Activated B cell treated with CpG ODN at 0.5 μM for 24 hours (primary cell): ENCODE measurements around the gene OR56B1. TPM values are rescaled to one million over a fixed set of nuclear protein-coding genes. Genes with fewer than 3 reads are reported as not detected.
A peak's percentile ranks its signal among the peaks of the same experiment; 100 is the strongest.
"Not testable (repeated sequence)": the region's sequence is repeated elsewhere in the genome, so short reads cannot be mapped to it uniquely, and the experiment has no call there.

Experiments used
- ATAC-seq: fragments of 200-7000 bp; cut with Tn5 transposase; one replicate; pipeline ENCODE4 v1.10.0; 2021; ENCODE audit warnings: low read depth, mild to moderate bottlenecking, moderate library complexity
- CTCF ChIA-PET: fragments of 350-600 bp; sonication (Branson Sonifier 250); formaldehyde crosslinking; loops from one replicate; lab custom pipeline; 2021; ENCODE audit warnings: antibody characterized with exemption; lab: Charles Lee
- POLR2A ChIA-PET: fragments of 350-600 bp; sonication (Branson Sonifier 250); formaldehyde crosslinking; loops from one replicate; lab custom pipeline; 2021; ENCODE audit warnings: antibody characterized with exemption; lab: Charles Lee
- DNase-seq: peaks from one replicate; pipeline ENCODE4 v3.0.0; 2022
- H3K27ac Mint-ChIP-seq: one replicate; pipeline ENCODE4 v1.8.0; 2020; ENCODE audit warnings: mixed read lengths
- H3K27me3 Mint-ChIP-seq: one replicate; pipeline ENCODE4 v1.8.0; 2021; ENCODE audit warnings: mixed read lengths
- H3K36me3 Mint-ChIP-seq: one replicate; pipeline ENCODE4 v1.8.0; 2021; ENCODE audit warnings: low read depth, mixed read lengths
- H3K4me1 Mint-ChIP-seq: one replicate; pipeline ENCODE4 v1.8.0; 2021; ENCODE audit warnings: mixed read lengths
- H3K4me3 Mint-ChIP-seq: one replicate; pipeline ENCODE4 v1.8.0; 2020; ENCODE audit warnings: mild to moderate bottlenecking, mixed read lengths
- H3K9me3 Mint-ChIP-seq: one replicate; pipeline ENCODE4 v1.8.0; 2020; ENCODE audit warnings: mixed read lengths
- CTCF ChIP-seq: fragments of 200-600 bp; IDR thresholded peaks from one replicate; pipeline ENCODE4 v1.8.0; 2022; ENCODE audit warnings: antibody characterized with exemption, mild to moderate bottlenecking
- intact Hi-C: fragments of 100-400 bp; cut with micrococcal nuclease; formaldehyde crosslinking; loops from one replicate; pipeline ENCODE4 v1.15.1; 2024
- total RNA-seq: library from RNA; stranded (reverse); gene quantifications from 2 replicates; pipeline ENCODE4 v1.2.3, GENCODE V29; 2022

The OR56B1 gene
- total RNA-seq, 1 donor from 2014 or later = 0.84 TPM

- H3K4me1 Mint-ChIP-seq = peaks cover 39% of the 10 kb centered on the region
- ATAC-seq (peak; percentile 41), DNase-seq (no peak)
- H3K36me3 Mint-ChIP-seq = peaks cover 77% of the 10 kb centered on the region
- no peak overlapping the region for H3K4me3 Mint-ChIP-seq
- intact Hi-C loops = no loop called here
- no peaks in the 10 kb centered on the region for H3K9me3 Mint-ChIP-seq
- no peak for TF ChIP-seq CTCF
- no peaks in the 10 kb centered on the region for H3K27me3 Mint-ChIP-seq
- peak overlapping the region; percentile 66 for H3K27ac Mint-ChIP-seq
- CTCF ChIA-PET = interaction anchor here (1.0 to 2.2 kb wide), 3 partner anchors 14 to 104 kb away, joined by 3 to 10 read pairs (median 3); partner anchors contain the start of genes TRIM22 and TRIM5
- POLR2A ChIA-PET = interaction anchor here (2.5 to 3.4 kb wide), 2 partner anchors 14 to 19 kb away, joined by 14 to 25 read pairs; partner anchors contain the start of genes TRIM22 and TRIM5
Observed at GRCh38 chr11:5703741-5704536, 32.3 kb upstream of the OR56B1 start.

- DNase-seq (no peak), ATAC-seq (no peak)
- no peak for TF ChIP-seq CTCF
- H3K36me3 Mint-ChIP-seq = peaks cover 79% of the 10 kb centered on the region
- H3K9me3 Mint-ChIP-seq = no peaks in the 10 kb centered on the region
- H3K4me3 Mint-ChIP-seq = no peak overlapping the region
- H3K4me1 Mint-ChIP-seq = peaks cover 27% of the 10 kb centered on the region
- H3K27me3 Mint-ChIP-seq = no peaks in the 10 kb centered on the region
- ChIA-PET CTCF (interaction anchor here (2.2 kb wide), 1 partner anchor 21 kb away, joined by 10 read pairs; the partner anchor contains the start of gene TRIM5), POLR2A (interaction anchor here (0.7 to 3.4 kb wide), 3 partner anchors 13 to 21 kb away, joined by 3 to 25 read pairs (median 14); partner anchors contain the start of genes TRIM22 and TRIM5)
- intact Hi-C loops = no loop called here
- peak overlapping the region; percentile 50 for H3K27ac Mint-ChIP-seq
Observed at GRCh38 chr11:5705688-5706087, 30.6 kb upstream of the OR56B1 start.

- Mint-ChIP-seq H3K27ac (no peak overlapping the region), H3K27me3 (no peaks in the 10 kb centered on the region), H3K9me3 (no peaks in the 10 kb centered on the region), H3K4me3 (no peak overlapping the region), H3K36me3 (peaks cover 33% of the 10 kb centered on the region), H3K4me1 (no peaks in the 10 kb centered on the region)
- intact Hi-C loops = loop anchor here (1.0 to 5.0 kb wide), 5 partner anchors 11 to 236 kb away; no protein-coding TSS in a partner anchor
- TF ChIP-seq CTCF = no peak
- DNase-seq (no peak), ATAC-seq (peak; percentile 52)
- ChIA-PET CTCF (interaction anchor here (2.5 to 4.8 kb wide), 2 partner anchors 11 to 28 kb away, joined by 10 to 52 read pairs; partner anchors contain the start of gene TRIM5), POLR2A (interaction anchor here (1.0 to 4.2 kb wide), 3 partner anchors 12 to 27 kb away, joined by 3 to 24 read pairs (median 5); partner anchors contain the start of genes TRIM22 and TRIM5)
Observed at GRCh38 chr11:5712507-5712906, 23.7 kb upstream of the OR56B1 start.

GRCh38 chr11:5713695-5714094, 22.6 kb upstream of the OR56B1 start:
- Mint-ChIP-seq H3K27ac (no peak overlapping the region), H3K36me3 (peaks cover 28% of the 10 kb centered on the region), H3K27me3 (no peaks in the 10 kb centered on the region), H3K9me3 (no peaks in the 10 kb centered on the region), H3K4me1 (no peaks in the 10 kb centered on the region), H3K4me3 (no peak overlapping the region)
- intact Hi-C loops = loop anchor here (2.0 to 5.0 kb wide), 2 partner anchors 41 to 237 kb away; no protein-coding TSS in a partner anchor
- ATAC-seq (no peak), DNase-seq (no peak)
- POLR2A ChIA-PET = interaction anchor here (1.0 to 4.2 kb wide), 3 partner anchors 13 to 29 kb away, joined by 3 to 24 read pairs (median 5); partner anchors contain the start of genes TRIM22 and TRIM5
- TF ChIP-seq CTCF = no peak
- CTCF ChIA-PET = interaction anchor here (0.8 to 4.8 kb wide), 5 partner anchors 12 to 114 kb away, joined by 3 to 52 read pairs (median 10); partner anchors contain the start of genes TRIM22 and TRIM5

- ATAC-seq, CTCF ChIA-PET, H3K4me1 Mint-ChIP-seq, DNase-seq, intact Hi-C loops, H3K27me3 Mint-ChIP-seq, POLR2A ChIA-PET, H3K4me3 Mint-ChIP-seq, H3K27ac Mint-ChIP-seq, H3K9me3 Mint-ChIP-seq: not testable (repeated sequence)
- peaks cover 15% of the 10 kb centered on the region for H3K36me3 Mint-ChIP-seq
Observed at GRCh38 chr11:5716518-5716917, 19.7 kb upstream of the OR56B1 start.
